GM12801 (cell line): ENCODE results near the gene NDUFAF3.

Experiments
- CTCF ChIP-seq: IDR thresholded peaks from one replicate; pipeline ENCODE4 v1.5.1; 2011; ENCODE audit warnings: control low read depth; ENCODE audit not compliant: insufficient read length; ENCODE audit errors: extremely low read depth

Gene NDUFAF3

GRCh38 chr3:49009396-49009795 is 12.5 kb upstream of the NDUFAF3 start:
- no peak for TF ChIP-seq CTCF

DNA sequence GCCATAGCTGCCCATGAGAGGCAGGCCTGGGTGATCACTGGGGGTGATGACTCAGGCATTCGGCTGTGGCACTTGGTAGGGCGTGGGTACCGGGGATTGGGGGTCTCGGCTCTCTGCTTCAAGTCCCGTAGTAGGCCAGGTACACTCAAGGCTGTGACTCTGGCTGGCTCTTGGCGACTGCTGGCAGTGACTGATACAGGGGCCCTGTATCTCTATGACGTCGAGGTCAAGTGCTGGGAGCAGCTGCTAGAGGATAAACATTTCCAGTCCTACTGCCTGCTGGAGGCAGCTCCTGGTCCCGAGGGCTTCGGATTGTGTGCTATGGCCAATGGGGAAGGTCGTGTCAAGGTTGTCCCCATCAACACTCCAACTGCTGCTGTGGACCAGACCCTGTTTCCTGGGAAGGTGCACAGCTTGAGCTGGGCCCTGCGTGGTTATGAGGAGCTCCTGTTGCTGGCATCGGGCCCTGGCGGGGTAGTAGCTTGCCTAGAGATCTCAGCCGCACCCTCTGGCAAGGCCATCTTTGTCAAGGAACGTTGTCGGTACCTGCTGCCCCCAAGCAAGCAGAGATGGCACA is 9.4 kb upstream of the NDUFAF3 start:
- no peak for TF ChIP-seq CTCF

- no peak for TF ChIP-seq CTCF
Measured at GRCh38 chr3:49013113-49013737, 8.7 kb upstream of the NDUFAF3 start.

DNA sequence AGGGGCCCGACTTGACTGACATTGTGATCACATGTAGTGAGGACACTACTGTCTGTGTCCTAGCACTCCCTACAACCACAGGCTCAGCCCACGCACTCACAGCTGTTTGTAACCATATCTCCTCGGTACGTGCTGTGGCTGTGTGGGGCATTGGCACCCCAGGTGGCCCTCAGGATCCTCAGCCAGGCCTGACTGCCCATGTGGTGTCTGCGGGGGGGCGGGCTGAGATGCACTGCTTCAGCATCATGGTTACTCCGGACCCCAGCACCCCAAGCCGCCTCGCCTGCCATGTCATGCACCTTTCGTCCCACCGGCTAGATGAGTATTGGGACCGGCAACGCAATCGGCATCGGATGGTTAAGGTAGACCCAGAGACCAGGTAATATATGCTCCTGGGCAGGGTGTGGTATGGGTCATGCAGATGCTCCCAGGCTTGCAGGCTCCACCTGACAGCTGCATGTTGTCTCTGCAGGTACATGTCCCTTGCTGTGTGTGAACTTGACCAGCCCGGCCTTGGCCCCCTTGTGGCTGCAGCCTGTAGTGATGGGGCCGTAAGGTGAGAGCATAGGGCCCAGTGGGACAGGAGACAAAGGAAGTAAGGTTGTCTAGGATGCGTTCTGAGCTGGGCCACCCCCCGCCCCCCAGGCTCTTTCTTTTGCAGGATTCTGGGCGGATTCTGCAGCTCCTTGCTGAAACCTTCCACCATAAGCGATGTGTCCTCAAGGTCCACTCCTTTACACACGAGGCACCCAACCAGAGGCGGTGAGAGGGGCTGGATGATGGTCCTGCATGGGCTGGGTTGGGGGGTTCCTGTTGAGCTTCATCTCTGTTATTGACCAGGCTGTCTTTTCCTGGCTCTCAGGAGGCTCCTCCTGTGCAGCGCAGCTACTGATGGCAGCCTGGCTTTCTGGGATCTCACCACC is 7.9 kb upstream of the NDUFAF3 start:
- peak; percentile 13 for TF ChIP-seq CTCF

DNA sequence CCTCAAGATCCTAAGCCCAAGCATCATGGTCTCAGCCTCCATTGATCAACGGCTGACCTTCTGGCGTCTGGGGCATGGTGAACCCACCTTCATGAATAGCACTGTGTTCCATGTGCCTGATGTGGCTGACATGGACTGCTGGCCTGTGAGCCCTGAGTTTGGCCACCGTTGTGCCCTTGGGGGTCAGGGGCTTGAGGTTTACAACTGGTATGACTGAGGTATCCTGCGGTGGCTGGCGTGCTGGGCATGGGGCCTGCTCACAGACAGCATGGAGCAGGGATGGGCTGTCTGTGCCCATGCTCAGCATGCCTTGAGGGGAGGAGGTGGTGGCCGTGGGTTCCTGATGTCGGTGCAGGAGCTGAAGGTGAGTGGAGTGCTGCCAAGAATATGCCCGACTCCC is 6.8 kb upstream of the NDUFAF3 start:
- TF ChIP-seq CTCF, result no peak

DNA sequence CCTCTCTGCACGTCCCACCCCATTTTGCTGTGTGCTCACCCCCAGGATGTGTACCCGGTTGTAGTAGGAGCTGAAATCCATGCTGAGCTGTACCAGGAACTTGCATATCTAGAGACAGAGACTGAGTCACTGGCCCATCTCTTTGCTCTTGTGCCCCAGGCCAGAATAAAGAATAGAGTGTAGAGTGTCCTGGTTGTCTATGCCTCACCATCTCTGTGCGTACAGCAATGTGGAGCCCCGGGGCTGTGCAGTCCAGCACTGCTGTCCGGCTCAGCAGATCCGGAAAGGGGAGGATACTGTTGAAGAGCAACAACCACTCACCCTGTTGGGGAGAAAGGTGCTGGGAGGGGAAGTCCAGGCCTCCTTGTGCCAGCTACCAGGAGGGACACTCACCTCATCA is 6.2 kb upstream of the NDUFAF3 start:
- no peak for TF ChIP-seq CTCF

- no peak for TF ChIP-seq CTCF
Measured at GRCh38 chr3:49016414-49017228, 5.3 kb upstream of the NDUFAF3 start.
